Measurements from ENCODE around the gene SBNO2.

GRCh38 chr19:1182727-1183126 is 8.7 kb upstream of the SBNO2 start:
- TF ChIP-seq CTCF (conservative IDR thresholded peaks at IDR 0.05; ENCODE audit: low read length) (no peak), EZH2phosphoT487 (IDR thresholded peaks at IDR 0.05; ENCODE audit: borderline replicate concordance) (no peak)

Data from Loucy (cell line).